OCI-LY1 (cell line): ENCODE measurements around the gene UBALD2.

ENCODE experiments used
- EZH2 ChIP-seq: fragments of 200-600 bp; sonication (generic), shearing (Covaris generic); IDR thresholded peaks from 2 replicates; pipeline ENCODE4 v1.8.0; 2017; ENCODE audit warnings: borderline replicate concordance, mixed run types, mild to moderate bottlenecking, antibody characterized with exemption, low read length, moderate library complexity, mixed read lengths
- TF ChIP-seq, protein P1 (sequence below): fragments of 200-600 bp; sonication (generic), shearing (Covaris generic); IDR thresholded peaks from 2 replicates; pipeline ENCODE4 v1.5.1; 2017; ENCODE audit warnings: mild to moderate bottlenecking, antibody characterized with exemption, low read length, moderate library complexity, mixed read lengths

DNA sequence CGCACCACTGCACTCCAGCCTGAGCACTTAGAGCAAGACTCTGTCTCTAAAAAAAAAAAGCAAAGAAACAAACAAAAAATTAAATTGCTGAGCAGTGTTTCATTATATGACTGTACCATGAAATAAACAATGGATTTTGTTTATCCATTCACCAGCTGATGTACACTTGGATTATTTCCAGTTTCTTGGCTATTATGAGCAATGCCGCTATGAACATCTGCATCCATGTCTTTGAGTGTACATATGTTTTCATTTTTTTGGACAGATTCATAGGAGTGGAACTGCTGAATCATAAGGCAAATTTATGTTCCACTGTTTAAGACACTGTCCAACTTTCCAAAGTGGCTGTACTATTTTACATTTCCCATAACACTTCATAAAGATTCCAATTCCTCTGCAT lies 32.8 kb upstream of the UBALD2 start:
- TF ChIP-seq, protein P1, sequence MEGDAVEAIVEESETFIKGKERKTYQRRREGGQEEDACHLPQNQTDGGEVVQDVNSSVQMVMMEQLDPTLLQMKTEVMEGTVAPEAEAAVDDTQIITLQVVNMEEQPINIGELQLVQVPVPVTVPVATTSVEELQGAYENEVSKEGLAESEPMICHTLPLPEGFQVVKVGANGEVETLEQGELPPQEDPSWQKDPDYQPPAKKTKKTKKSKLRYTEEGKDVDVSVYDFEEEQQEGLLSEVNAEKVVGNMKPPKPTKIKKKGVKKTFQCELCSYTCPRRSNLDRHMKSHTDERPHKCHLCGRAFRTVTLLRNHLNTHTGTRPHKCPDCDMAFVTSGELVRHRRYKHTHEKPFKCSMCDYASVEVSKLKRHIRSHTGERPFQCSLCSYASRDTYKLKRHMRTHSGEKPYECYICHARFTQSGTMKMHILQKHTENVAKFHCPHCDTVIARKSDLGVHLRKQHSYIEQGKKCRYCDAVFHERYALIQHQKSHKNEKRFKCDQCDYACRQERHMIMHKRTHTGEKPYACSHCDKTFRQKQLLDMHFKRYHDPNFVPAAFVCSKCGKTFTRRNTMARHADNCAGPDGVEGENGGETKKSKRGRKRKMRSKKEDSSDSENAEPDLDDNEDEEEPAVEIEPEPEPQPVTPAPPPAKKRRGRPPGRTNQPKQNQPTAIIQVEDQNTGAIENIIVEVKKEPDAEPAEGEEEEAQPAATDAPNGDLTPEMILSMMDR = no peak
- no peak for TF ChIP-seq EZH2
